Measurements from ENCODE around the gene CFAP46.
"Not testable (repeated sequence)": the region's sequence is repeated elsewhere in the genome, so short reads cannot be mapped to it uniquely, and the experiment has no call there.

Gene CFAP46

DNA sequence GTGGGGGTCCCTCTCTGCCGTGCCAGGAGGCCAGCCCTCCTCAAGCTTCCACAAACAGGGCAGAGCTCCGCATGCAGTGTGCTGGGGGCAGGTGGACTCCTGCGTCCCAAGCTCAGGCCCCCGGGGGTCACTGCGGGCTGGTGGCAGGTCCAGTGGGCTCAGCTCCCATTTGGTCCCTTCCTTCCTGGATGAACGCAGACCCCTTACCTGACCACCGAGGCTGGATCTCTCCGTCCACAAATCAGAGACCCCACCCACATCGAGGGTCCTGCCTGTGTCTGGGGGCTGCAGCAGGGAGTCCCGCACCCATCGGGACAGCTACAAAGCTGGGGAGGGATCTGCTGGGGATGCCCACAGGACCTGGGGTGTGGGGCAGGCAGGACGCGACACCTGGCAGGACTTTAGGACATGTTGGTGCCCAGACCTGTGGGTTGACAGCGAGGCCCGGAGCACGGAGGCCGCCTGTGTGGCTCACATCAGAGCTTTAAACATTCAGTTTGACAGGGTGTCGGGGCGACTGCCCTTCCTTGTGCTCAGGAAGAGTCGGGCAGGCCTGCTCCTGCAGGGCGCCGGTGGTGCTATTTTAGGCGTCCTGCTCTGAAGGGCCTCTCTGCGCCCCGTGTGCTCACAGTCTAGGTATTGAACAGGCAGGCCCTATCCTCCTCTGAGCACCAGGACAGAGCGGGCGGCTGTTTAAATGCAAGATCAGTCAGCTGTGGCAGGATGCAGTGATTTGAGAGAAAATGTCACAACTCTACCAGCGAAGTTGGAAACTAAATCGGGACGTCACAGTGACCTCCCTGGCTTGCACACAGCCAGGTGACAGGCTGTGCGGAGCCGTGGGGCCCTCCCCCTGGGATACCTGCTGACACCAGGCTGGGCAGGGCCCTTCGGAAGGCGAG, 15.9 kb upstream of the CFAP46 start (continued):
- TF ChIP-seq, protein P1, sequence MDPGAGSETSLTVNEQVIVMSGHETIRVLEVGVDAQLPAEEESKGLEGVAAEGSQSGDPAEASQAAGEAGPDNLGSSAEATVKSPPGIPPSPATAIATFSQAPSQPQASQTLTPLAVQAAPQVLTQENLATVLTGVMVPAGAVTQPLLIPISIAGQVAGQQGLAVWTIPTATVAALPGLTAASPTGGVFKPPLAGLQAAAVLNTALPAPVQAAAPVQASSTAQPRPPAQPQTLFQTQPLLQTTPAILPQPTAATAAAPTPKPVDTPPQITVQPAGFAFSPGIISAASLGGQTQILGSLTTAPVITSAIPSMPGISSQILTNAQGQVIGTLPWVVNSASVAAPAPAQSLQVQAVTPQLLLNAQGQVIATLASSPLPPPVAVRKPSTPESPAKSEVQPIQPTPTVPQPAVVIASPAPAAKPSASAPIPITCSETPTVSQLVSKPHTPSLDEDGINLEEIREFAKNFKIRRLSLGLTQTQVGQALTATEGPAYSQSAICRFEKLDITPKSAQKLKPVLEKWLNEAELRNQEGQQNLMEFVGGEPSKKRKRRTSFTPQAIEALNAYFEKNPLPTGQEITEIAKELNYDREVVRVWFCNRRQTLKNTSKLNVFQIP (CRISPR knock-in tag; IDR thresholded peaks at IDR 0.05; ENCODE audit: borderline replicate concordance, low read depth), result no peak
- TF ChIP-seq ZFP3 (CRISPR knock-in tag; IDR thresholded peaks at IDR 0.05), result no peak
- no peak for TF ChIP-seq RARB (CRISPR knock-in tag; IDR thresholded peaks at IDR 0.05)
- TF ChIP-seq CSDC2 (CRISPR knock-in tag; IDR thresholded peaks at IDR 0.05), result no peak

DNA sequence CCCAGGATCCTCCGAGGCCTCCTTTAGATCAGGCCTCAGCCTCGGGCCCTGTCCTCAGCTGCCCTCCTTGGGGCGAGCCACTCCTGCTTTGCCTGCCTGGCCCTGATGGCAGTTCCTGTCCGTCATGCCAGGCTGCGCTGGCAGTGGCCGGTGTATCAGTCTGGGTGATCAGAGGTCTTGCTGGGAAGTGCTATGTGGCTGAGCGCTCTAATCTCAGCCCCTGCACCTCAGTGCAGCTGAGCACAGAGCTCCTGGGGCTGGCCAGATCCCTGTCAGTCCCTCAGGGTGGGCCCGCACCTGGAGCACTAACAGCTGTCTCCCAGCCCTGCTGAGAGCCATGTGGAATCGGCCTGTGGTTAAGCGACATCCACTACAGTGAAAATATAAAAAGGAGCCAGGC, 14.8 kb upstream of the CFAP46 start:
- TF ChIP-seq BACH2 (CRISPR knock-in tag; IDR thresholded peaks at IDR 0.05; ENCODE audit: borderline replicate concordance) (no peak), SNAI2 (CRISPR knock-in tag; IDR thresholded peaks at IDR 0.05) (no peak), OSR1 (CRISPR knock-in tag; IDR thresholded peaks at IDR 0.05) (no peak), ARNTL (CRISPR knock-in tag; IDR thresholded peaks at IDR 0.05; ENCODE audit: borderline replicate concordance, low read depth) (no peak)
- TF ChIP-seq, protein P2, sequence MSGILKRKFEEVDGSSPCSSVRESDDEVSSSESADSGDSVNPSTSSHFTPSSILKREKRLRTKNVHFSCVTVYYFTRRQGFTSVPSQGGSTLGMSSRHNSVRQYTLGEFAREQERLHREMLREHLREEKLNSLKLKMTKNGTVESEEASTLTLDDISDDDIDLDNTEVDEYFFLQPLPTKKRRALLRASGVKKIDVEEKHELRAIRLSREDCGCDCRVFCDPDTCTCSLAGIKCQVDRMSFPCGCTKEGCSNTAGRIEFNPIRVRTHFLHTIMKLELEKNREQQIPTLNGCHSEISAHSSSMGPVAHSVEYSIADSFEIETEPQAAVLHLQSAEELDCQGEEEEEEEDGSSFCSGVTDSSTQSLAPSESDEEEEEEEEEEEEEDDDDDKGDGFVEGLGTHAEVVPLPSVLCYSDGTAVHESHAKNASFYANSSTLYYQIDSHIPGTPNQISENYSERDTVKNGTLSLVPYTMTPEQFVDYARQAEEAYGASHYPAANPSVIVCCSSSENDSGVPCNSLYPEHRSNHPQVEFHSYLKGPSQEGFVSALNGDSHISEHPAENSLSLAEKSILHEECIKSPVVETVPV (CRISPR knock-in tag; IDR thresholded peaks at IDR 0.05), result no peak
- TF ChIP-seq, protein P3, sequence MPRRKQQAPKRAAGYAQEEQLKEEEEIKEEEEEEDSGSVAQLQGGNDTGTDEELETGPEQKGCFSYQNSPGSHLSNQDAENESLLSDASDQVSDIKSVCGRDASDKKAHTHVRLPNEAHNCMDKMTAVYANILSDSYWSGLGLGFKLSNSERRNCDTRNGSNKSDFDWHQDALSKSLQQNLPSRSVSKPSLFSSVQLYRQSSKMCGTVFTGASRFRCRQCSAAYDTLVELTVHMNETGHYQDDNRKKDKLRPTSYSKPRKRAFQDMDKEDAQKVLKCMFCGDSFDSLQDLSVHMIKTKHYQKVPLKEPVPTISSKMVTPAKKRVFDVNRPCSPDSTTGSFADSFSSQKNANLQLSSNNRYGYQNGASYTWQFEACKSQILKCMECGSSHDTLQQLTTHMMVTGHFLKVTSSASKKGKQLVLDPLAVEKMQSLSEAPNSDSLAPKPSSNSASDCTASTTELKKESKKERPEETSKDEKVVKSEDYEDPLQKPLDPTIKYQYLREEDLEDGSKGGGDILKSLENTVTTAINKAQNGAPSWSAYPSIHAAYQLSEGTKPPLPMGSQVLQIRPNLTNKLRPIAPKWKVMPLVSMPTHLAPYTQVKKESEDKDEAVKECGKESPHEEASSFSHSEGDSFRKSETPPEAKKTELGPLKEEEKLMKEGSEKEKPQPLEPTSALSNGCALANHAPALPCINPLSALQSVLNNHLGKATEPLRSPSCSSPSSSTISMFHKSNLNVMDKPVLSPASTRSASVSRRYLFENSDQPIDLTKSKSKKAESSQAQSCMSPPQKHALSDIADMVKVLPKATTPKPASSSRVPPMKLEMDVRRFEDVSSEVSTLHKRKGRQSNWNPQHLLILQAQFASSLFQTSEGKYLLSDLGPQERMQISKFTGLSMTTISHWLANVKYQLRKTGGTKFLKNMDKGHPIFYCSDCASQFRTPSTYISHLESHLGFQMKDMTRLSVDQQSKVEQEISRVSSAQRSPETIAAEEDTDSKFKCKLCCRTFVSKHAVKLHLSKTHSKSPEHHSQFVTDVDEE (CRISPR knock-in tag; IDR thresholded peaks at IDR 0.05), result no peak
- ATAC-seq, result no peak

DNA sequence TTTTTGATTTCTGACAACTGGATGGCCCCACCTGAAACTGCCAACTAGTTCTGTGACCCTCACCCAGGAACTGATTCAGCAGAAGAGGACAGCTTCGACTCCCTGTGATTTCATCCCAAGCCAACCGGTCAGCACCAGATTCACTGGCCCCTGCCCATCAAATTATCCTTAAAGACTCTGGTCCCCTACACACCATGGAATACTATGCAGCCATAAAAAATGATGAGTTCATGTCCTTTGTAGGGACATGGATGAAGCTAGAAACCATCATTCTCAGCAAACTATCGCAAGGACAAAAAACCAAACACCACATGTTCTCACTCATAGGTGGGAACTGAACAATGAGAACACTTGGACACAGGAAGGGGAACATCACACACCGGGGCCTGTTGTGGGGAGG, 13.9 kb upstream of the CFAP46 start:
- ATAC-seq, result not testable (repeated sequence)

DNA sequence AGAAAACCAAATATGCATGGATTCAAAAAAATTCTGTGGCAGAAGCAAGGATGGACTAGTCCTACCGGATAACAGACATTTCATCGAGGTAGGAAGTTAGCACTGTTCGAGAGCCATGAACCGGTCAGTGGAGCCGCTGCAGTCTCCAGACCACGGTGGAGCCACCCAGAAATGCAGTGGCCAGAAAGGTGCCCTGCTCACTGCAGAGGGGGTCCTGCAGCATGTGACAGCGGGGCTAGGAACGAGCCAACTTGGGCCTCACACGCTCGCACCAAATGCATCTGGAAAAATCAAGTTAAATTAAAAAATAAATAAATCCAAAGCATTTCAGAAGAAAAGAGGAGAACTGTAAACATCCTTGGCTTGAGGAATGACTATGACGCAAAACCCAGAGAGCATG, 13.1 kb upstream of the CFAP46 start:
- ATAC-seq, result no peak
- TF ChIP-seq RARB (CRISPR knock-in tag; IDR thresholded peaks at IDR 0.05) (no peak), ZFP3 (CRISPR knock-in tag; IDR thresholded peaks at IDR 0.05) (no peak), ESRRG (CRISPR knock-in tag; IDR thresholded peaks at IDR 0.05) (no peak), ZNF565 (CRISPR knock-in tag; conservative IDR thresholded peaks at IDR 0.05; ENCODE audit: low read depth) (no peak), TOX (CRISPR knock-in tag; IDR thresholded peaks at IDR 0.05; ENCODE audit: borderline replicate concordance) (no peak), CSDC2 (CRISPR knock-in tag; IDR thresholded peaks at IDR 0.05) (no peak)

DNA sequence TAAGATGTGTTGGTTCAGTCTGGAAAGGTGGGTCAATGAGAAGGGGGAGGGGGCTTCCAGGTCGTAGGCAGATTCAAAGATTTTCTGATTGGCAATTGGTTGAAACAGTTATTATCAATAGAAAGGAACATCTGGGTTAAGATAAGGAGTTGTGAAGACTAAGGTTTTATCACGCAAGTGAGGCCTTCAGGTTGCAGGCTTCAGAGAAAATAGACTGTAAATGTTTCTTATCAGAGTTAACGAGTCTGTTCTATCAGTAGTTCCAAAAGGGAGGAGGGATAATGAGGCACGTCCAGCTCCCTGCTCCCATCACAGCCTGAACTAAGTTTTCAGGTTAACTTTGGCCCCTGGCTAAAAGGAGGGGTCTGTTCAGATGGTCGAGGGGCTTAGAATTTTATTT, 11.1 kb upstream of the CFAP46 start:
- ATAC-seq, result no peak
- no peak for TF ChIP-seq OSR1 (CRISPR knock-in tag; IDR thresholded peaks at IDR 0.05)
- TF ChIP-seq ISL1 (CRISPR knock-in tag; IDR thresholded peaks at IDR 0.05), result no peak
- TF ChIP-seq ARNTL (CRISPR knock-in tag; IDR thresholded peaks at IDR 0.05; ENCODE audit: borderline replicate concordance, low read depth), result no peak
- TF ChIP-seq ZNF70 (CRISPR knock-in tag; IDR thresholded peaks at IDR 0.05), result no peak
- TF ChIP-seq ESRRG (CRISPR knock-in tag; IDR thresholded peaks at IDR 0.05), result no peak
- no peak for TF ChIP-seq ZNF565 (CRISPR knock-in tag; conservative IDR thresholded peaks at IDR 0.05; ENCODE audit: low read depth)
- no peak for TF ChIP-seq BACH2 (CRISPR knock-in tag; IDR thresholded peaks at IDR 0.05; ENCODE audit: borderline replicate concordance)
- no peak for TF ChIP-seq PPARA (CRISPR knock-in tag; IDR thresholded peaks at IDR 0.05; ENCODE audit: borderline replicate concordance)
- TF ChIP-seq, protein P2 (CRISPR knock-in tag; IDR thresholded peaks at IDR 0.05), result no peak
- TF ChIP-seq, protein P4, sequence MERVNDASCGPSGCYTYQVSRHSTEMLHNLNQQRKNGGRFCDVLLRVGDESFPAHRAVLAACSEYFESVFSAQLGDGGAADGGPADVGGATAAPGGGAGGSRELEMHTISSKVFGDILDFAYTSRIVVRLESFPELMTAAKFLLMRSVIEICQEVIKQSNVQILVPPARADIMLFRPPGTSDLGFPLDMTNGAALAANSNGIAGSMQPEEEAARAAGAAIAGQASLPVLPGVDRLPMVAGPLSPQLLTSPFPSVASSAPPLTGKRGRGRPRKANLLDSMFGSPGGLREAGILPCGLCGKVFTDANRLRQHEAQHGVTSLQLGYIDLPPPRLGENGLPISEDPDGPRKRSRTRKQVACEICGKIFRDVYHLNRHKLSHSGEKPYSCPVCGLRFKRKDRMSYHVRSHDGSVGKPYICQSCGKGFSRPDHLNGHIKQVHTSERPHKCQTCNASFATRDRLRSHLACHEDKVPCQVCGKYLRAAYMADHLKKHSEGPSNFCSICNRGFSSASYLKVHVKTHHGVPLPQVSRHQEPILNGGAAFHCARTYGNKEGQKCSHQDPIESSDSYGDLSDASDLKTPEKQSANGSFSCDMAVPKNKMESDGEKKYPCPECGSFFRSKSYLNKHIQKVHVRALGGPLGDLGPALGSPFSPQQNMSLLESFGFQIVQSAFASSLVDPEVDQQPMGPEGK (CRISPR knock-in tag; IDR thresholded peaks at IDR 0.05; ENCODE audit: borderline replicate concordance), result no peak
- no peak for TF ChIP-seq CSDC2 (CRISPR knock-in tag; IDR thresholded peaks at IDR 0.05)
- no peak for TF ChIP-seq TOX (CRISPR knock-in tag; IDR thresholded peaks at IDR 0.05; ENCODE audit: borderline replicate concordance)
- TF ChIP-seq, protein P3 (CRISPR knock-in tag; IDR thresholded peaks at IDR 0.05), result no peak
- no peak for TF ChIP-seq SNAI2 (CRISPR knock-in tag; IDR thresholded peaks at IDR 0.05)
- TF ChIP-seq, protein P1 (CRISPR knock-in tag; IDR thresholded peaks at IDR 0.05; ENCODE audit: borderline replicate concordance, low read depth), result no peak

Data from SK-N-SH treated with all-trans-retinoic acid at 6 μM for 48 hours (cell line).